Activated CD8-positive, alpha-beta memory T cell treated with anti-CD3 and anti-CD28 coated beads, Interleukin-2, amount 50 U/mL, for 4 hours (primary cell): ENCODE results near the gene SEPTIN11.

Experiments used
- DNase-seq: peaks from one replicate; pipeline ENCODE4 v3.0.0-alpha.2; 2020

SEPTIN11 gene

DNA sequence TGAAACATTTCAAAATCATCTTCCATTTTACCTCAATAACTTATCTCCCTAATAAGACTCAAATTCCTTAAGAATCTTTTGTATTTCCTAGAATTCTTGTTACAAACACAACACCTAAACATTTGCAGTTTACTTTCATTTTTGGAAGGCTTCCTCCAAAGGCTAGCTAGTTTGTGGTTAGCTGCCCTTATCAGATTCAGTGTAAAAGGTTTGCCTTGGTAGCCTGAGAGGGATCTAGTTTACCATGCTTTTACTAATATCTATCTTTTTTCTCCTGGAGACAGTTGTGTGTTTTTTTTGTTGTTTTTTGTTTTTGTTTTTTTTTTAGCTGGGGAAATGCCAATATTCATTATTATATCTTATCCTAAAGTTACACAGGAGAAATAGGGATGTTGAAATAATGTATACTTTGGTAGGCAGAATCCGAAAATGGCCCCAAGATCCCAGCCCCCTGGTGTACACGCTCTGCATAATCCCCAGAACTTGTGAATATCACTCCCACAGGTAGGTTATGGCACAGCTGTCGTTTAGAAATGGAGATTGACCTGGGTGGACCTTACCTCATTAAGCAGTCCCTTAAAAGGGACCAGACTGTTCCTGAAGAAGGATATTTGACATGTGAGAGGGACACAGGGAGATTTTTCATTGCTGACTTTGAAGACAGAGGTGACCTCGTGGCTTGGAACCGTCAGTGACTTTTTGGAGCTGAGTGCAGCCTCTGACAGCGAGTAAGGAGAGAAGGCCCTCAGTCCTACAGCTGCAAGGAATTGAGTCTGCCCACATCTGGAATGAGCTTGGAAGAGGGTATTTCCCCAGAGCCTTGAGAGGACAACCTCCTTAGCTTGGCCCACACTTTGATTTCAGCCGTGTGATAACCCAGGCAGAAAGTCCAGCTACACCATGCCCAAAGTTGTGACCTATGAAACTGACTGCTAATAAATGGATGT is 33.4 kb downstream of the SEPTIN11 start:
- DNase-seq, result no peak

DNA sequence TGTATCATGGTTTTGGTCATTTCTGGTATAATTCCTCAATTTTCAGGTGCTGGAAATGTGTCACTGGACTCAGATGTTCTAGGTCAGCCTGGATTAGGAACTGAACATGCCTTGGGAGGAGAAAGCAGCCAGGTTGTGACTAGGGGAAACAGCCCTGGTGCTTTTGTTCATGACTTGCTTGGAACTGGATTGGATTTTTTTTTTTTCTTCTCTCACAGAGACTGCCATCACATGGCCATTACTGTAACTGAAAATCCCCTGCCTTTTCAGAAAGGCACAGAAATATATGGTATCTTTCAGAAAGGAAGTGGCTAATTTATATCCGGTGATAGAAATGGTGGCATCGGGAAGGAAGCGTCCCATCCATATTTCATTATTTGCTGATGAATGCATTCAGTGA is 34.6 kb downstream of the SEPTIN11 start:
- DNase-seq, result no peak

DNA sequence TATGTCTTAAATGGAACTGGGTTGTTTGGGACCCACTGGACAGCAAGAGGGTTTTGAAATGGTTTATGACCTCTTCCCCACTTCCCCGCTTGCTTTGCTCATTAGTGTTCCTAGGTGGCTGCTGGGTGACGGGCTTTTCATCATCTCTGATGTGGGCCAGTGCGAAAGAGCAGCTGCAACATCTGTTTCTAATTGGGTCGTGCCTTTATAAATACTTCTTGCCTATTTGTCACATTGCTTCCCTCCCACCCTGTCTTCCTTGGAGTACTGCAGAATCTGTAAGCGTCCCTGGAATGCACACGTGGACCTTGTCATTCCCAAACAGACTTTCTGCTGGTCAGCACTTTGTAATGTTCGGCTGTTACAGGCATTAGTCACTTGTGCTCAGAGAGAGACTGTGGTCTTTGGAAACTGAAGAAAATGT is 35.2 kb downstream of the SEPTIN11 start:
- no peak for DNase-seq

DNA sequence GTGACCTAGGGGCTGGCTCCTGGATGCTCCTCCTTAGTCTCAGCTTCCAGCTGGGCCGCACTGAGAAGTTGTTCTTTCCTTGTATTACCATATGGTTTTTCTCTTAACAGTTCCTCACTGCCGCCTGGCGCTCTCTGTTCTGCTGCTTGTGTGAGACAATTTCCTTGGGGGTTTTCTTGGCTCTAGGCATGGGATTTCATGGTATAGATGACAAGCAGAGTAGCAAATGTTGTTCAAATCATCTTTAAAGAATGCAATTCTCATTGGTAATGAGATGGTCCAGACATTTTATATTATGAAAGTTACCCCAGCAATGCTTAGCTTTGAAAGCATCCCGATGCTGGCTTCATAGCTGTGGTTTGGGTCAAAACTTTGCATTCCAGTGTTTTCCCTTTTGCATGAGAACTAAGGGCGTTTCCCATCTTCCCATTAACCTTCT is 37.6 kb downstream of the SEPTIN11 start:
- DNase-seq, result no peak

DNA sequence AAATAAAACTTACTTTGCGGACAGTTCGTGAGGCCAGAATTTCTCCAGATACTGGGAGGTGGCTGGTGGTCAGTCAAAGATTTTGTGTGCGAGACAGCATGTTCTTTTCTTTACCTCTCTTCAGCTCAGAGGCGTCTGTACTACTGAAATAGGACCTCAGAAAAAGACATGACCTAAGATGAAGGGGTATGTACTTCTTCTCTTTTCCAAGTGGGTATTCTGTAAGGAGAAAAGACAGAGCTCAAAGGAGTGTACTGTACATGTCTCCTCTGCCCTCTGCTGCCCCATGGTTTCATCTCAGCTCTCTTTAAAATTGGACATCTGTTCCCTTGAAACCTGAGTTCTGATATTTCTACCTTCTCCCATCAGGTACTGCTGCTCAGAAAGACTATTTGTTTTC is 38.1 kb downstream of the SEPTIN11 start:
- no peak for DNase-seq

DNA sequence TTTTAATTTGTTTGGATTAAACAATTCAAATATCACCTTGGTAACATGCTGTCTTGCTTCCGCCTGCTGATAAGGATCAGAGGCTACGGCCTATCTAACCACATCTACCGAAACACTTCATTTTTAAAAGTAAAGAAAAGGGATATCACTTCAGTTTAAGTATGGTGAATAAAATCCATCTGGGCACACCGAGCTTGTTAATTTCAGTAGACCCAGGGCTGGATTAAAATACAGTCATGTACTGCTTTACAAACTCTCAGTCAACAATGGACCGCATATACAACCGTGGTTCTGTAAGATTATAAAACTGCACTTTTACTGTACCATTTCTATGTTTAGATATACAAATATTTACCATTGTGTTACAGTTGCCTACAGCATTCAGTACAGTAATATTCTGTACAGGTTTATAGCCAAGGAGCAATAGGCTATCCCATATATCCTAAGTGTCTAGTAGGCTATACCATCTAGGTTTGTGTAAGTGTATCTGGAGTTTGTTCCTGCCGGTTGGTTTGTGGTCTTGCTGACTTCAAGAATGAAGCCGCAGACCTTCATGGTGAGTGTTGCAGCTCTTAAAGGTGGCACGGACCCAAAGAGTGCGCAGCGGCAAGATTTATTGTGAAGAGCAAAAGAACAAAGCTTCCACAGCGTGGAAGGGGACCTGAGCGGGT is 40.0 kb downstream of the SEPTIN11 start:
- peak; percentile 53 for DNase-seq

DNA sequence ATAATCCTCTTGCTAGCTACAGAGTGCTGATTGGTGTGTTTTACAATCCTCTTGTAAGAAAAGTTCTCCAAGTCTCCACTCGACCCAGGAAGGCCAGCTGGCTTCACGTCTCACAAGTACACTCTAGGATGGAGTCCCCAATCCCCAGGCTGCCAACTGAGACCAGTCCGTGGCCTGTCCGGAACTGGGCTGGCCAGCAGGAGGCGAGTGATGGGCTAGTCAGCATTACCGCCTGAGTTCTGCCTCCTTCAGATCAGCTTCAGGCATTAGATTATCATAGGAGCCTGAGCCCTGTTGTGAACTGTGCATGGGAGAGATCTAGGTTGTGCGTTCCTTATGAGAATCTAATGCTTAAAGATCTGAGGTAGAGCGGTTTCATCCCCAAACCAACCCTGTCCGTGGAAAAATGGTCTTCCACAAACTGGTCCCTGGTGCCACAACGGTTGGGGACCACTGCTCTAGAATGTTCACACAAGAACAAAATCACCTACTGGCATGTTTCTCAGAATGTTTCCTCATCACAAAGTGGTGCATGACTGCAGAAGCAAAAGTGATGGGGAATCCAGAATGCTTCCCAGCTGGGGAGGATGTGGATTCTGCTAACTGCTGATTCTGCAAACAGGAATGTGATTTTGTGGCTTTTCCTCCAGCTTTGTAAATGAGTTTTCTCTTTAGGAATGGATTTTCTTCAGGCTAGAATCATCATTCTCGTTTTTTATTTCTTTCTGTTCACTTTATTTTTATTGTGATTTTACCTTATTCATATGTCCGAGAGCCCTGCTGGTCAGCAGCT is 40.9 kb downstream of the SEPTIN11 start:
- no peak for DNase-seq

DNA sequence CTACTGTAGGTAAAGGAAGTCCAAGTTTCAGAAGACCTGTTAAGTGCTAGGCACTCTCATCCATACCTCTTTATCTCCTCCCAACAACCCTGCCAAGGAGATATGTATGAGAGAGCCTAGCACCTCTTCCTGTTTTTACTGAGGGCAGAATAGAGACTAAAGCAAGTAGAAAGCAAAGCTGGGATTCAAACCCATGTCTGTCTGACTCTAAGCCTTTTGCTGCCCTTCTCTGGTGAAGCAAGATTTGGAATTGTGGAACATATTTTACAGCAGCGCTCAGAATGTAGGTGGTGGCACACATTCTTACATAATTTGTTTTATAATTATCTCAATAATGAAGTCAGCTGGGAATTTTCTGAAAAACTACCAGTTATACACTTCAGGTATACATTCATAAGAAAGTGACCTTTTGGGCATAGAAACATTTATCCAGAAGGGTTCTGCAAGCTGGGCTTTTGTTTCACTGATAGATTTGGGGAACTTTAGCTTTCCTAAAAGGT is 41.7 kb downstream of the SEPTIN11 start:
- DNase-seq, result no peak

DNA sequence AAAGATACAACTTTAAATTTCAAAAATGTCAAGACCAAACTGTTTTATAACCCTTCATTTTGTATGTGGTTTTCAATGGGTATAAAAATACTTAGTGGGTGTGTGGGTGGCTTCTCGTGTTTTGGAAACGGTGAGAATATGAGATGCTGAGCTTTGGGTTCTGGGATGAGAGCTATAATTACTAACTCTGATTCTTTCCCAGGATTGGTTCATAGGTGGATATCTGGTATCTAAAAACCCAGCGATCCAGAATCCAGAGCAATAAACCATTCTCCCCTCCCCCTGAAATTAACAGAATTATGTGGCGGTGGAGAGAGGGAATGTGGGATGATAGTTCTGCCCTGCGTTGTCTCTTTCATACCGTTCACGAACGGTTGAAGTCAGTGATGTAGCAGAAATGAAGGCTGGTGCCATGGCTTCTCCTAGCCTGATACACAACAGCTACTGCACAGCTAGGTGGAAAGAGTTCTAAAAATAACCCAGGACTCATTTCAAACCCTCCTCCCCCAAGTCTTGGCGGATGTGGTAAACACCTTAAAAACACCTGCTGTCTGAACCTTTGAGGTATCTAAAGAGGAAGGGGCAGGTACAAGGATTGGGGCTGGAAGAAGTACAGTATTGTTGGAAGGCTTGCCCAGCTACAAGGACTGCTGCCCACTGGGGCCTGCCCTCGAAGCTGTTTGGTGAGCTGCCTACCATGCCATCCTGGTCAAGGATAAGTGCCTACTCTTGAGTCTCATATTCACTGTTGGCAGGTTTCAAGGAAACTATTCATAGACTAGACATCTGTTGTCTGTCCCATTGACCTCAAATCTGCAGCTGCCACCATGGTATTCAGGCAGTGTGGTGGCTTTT is 44.5 kb downstream of the SEPTIN11 start:
- peak; percentile 40 for DNase-seq

DNA sequence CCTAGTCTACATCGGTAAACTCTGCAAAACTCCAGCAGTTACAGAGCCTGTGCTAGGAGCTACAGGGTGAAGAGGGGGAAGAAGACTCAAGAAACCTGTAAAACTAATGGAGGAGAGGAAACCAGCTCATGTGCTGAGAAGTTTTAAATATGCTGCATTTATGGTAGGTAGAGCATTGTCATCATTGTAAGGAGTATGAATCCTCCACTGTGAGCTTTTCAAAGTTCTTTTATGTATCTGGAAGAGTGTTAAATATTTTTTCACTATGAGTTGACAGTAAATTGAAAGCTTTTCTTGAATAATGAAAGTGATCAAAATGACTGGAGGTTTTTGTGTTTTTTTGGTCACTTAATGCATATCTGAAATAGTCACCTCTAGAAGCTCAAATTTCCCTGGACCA is 46.2 kb downstream of the SEPTIN11 start:
- no peak for DNase-seq

DNA sequence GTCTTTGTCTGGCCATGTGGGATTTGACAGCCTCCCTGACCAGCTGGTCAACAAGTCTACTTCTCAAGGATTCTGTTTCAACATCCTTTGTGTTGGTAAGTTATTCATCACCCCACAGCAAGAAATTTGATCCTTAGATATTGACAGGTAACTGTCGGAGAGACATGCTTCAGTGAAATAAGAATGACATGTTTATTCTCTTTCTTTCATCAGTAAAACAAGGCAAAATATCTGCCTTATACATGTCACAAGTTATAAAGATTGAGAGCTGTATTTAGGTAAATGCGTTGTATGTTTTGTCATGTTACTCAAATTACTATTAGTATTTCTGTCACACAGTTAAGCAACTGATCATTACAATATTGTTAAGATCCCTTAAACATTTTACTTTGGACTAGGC is 46.9 kb downstream of the SEPTIN11 start:
- DNase-seq, result no peak

DNA sequence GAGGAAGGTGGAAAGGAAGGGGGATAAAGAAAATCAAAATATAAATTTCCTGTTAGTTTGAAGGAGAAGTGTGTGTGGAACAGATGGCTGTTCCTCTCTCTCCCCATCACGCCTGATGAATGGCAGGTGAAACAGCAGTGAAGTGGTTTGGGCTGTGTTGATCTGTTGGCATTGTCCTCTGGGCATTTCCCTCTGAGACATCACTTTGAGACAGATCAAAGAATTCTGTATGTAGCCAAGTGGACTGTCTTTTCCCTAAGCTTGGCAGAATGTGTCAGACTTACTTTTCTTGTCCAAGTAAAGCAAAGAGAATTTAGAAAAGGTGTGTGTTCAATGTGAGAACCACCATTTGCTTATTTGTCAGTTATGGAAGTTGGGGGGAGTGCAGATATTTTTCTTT is 47.5 kb downstream of the SEPTIN11 start:
- no peak for DNase-seq

DNA sequence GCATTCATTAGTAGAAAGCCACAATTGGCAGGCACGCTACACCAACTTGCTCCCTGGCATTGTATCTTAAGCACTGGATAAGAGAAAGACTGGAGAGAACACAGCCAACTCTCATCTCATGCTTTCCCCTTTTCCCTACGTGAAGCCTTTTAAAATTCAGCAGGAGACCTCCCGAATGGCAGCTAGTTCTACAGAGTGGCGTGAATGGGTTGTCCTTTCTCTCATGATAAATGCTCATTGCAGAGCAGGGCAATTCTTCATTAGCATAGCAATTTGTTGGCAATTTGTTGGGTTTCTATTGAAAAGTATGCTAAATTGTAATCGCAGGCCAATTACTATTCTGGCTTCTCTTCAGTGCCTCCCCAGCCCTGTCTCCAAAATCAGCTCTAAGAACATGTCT is 48.0 kb downstream of the SEPTIN11 start:
- no peak for DNase-seq

DNA sequence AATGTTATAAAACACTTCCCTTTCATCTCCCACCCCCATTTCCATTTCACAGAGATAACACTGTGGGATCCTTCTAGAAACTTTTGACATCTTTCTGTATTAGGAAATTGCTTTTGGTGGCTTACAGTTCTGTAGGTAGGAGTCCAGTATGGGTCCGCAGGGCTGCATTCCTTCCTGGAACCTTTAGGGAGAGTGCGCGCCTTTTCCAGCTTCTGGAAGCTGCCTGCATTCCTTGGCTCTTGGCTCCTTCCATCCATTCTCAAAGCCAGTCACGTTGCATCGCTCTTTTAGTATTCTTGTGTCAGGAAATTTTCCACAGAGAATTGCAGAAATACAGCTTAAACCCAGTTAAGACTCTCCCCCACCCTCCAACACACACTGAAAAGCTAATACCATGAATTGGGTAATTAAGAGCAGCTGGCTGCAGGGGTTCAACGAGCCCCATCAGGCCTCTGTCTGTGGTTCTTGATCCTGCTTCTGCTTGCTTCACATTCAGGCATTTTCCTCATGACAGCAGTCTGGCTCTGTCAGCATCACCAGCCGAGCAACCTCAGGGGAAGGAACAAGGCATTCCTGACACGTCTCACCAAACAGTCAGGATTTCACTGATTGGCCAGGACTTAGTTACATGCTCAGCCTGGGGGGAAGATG is 48.8 kb downstream of the SEPTIN11 start:
- no peak for DNase-seq
